HG02884 (cell line): Measurements from ENCODE around the gene TSPAN13.

Source experiments
- ATAC-seq: cut with Tn5 transposase; IDR thresholded peaks from one replicate; pipeline ENCODE4 v1.9.1; 2021; ENCODE audit warnings: mild to moderate bottlenecking, moderate library complexity; ENCODE audit not compliant: unreplicated experiment

The TSPAN13 gene

GRCh38 chr7:16753102-16753931 lies at the start of gene TSPAN13:
Gene TSPAN13, plus strand, starts transcription at chr7:16753755. Its CDS starts 213 bp downstream, at chr7:16753968.
- peak; percentile 67 for ATAC-seq

GRCh38 chr7:16708511-16708910 lies 45.0 kb upstream of the TSPAN13 start:
- ATAC-seq: no peak

- no peak for ATAC-seq
These were observed 44.6 kb upstream of the TSPAN13 start for GRCh38 chr7:16708980-16709379.

- ATAC-seq: no peak
These were observed 42.9 kb upstream of the TSPAN13 start for GRCh38 chr7:16710651-16711050.

- no peak for ATAC-seq
These were observed 41.8 kb upstream of the TSPAN13 start for GRCh38 chr7:16711730-16712129.

GRCh38 chr7:16712916-16713315 lies 40.6 kb upstream of the TSPAN13 start:
- ATAC-seq: no peak

GRCh38 chr7:16715928-16716327 lies 37.6 kb upstream of the TSPAN13 start:
- ATAC-seq: no peak

GRCh38 chr7:16718111-16718656 lies 35.4 kb upstream of the TSPAN13 start:
- no peak for ATAC-seq

GRCh38 chr7:16719699-16720098 lies 33.9 kb upstream of the TSPAN13 start:
- ATAC-seq: no peak

- ATAC-seq: no peak
These were observed 32.0 kb upstream of the TSPAN13 start for GRCh38 chr7:16721541-16721940.

- ATAC-seq: no peak
These were observed 29.2 kb upstream of the TSPAN13 start for GRCh38 chr7:16724344-16724743.

GRCh38 chr7:16726189-16726588 lies 27.4 kb upstream of the TSPAN13 start:
- ATAC-seq: no peak

- ATAC-seq: no peak
These were observed 25.8 kb upstream of the TSPAN13 start for GRCh38 chr7:16727736-16728135.

- no peak for ATAC-seq
These were observed 24.7 kb upstream of the TSPAN13 start for GRCh38 chr7:16728811-16729210.

- no peak for ATAC-seq
These were observed 24.0 kb upstream of the TSPAN13 start for GRCh38 chr7:16729541-16729940.

- ATAC-seq: no peak
These were observed 22.6 kb upstream of the TSPAN13 start for GRCh38 chr7:16730937-16731336.

- no peak for ATAC-seq
These were observed 20.7 kb upstream of the TSPAN13 start for GRCh38 chr7:16732828-16733227.

GRCh38 chr7:16734148-16734726 lies 19.3 kb upstream of the TSPAN13 start:
- ATAC-seq: no peak

GRCh38 chr7:16735020-16735419 lies 18.5 kb upstream of the TSPAN13 start:
- ATAC-seq: no peak

GRCh38 chr7:16738011-16738688 lies 15.4 kb upstream of the TSPAN13 start:
- ATAC-seq: no peak

- ATAC-seq: no peak
These were observed 13.5 kb upstream of the TSPAN13 start for GRCh38 chr7:16739863-16740622.
